Glutamatergic neuron (in vitro differentiated cells): ENCODE results near the gene ITPKB. TPM values are rescaled to one million over a fixed set of nuclear protein-coding genes. Genes with fewer than 3 reads are reported as not detected.

Source experiments
- DNase-seq: peaks from one replicate; pipeline ENCODE4 v3.0.0; 2022
- H3K27ac Mint-ChIP-seq: one replicate; pipeline ENCODE4 v1.8.0; 2020; ENCODE audit warnings: mild to moderate bottlenecking, mixed read lengths, inconsistent platforms; ENCODE audit not compliant: unreplicated experiment
- H3K27me3 Mint-ChIP-seq: one replicate; pipeline ENCODE4 v1.8.0; 2020; ENCODE audit warnings: mild to moderate bottlenecking, moderate library complexity, mixed read lengths, inconsistent platforms; ENCODE audit not compliant: unreplicated experiment
- H3K36me3 Mint-ChIP-seq: one replicate; pipeline ENCODE4 v1.8.0; 2020; ENCODE audit warnings: mild to moderate bottlenecking, mixed read lengths, inconsistent platforms; ENCODE audit not compliant: unreplicated experiment
- H3K4me1 Mint-ChIP-seq: one replicate; pipeline ENCODE4 v1.8.0; 2020; ENCODE audit warnings: mild to moderate bottlenecking, low read depth, mixed read lengths, inconsistent platforms; ENCODE audit not compliant: unreplicated experiment
- H3K4me3 Mint-ChIP-seq: one replicate; pipeline ENCODE4 v1.8.0; 2020; ENCODE audit warnings: mild to moderate bottlenecking, mixed read lengths, inconsistent platforms; ENCODE audit not compliant: unreplicated experiment
- H3K9me3 Mint-ChIP-seq: one replicate; pipeline ENCODE4 v1.8.0; 2020; ENCODE audit warnings: mild to moderate bottlenecking, moderate library complexity, mixed read lengths, inconsistent platforms; ENCODE audit not compliant: unreplicated experiment
- total RNA-seq: library from RNA; stranded (reverse); fragmentation: NEBNext Ultra II Directional; extraction: Animal tissue kit (Norgen Biotek cat#: 25700); gene quantifications from one replicate; pipeline ENCODE4 v1.2.1, GENCODE V29; 2021; ENCODE audit not compliant: unreplicated experiment
- TF ChIP-seq, protein P1 (sequence below): fragments of 200-600 bp; sonication (generic); IDR thresholded peaks from one replicate; pipeline ENCODE4 v1.5.0; 2021; ENCODE audit not compliant: partially characterized antibody, unreplicated experiment

Gene ITPKB
- total RNA-seq, 1 donor from 2014 or later: 0.34 TPM

DNA sequence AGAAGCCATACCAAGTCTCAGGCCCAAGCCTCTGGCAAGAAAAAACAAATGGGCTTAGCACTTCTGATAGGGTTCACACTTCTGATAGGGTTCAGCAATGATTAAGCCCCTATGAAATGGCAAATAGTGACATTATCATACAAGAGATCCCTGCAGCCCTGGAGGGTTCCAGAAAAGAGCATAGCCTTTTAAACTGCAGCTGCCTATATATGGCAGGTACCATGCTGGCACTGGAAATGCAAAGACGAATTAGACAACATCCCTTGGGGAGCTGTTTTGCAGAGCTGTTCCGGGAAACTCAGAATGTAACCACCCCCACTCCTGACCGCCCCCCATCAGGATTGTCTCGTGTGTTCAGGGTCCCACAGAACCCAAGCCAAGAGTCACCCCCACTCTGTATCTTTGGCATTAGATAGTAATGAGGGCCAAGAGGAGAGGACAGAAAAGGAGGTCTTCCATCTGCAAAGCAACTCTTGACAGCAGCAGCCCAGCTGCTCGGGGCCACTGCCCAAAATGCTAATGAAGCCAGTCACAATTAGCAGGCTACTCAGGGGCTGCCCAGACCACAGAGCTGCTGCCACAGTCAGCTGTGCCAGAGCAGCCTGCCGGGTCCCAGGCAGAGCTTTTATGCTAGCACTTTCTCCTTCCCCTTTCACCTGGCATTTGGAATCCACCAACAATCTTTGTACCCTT is 50.9 kb downstream of the ITPKB start:
- Mint-ChIP-seq H3K27ac (peak overlapping the region; percentile 19), H3K36me3 (no peaks in the 10 kb centered on the region), H3K4me1 (peaks cover 53% of the 10 kb centered on the region), H3K4me3 (no peak overlapping the region), H3K27me3 (peaks cover 15% of the 10 kb centered on the region), H3K9me3 (peaks cover 8% of the 10 kb centered on the region)
- peak; percentile 45 for DNase-seq
- TF ChIP-seq, protein P1, sequence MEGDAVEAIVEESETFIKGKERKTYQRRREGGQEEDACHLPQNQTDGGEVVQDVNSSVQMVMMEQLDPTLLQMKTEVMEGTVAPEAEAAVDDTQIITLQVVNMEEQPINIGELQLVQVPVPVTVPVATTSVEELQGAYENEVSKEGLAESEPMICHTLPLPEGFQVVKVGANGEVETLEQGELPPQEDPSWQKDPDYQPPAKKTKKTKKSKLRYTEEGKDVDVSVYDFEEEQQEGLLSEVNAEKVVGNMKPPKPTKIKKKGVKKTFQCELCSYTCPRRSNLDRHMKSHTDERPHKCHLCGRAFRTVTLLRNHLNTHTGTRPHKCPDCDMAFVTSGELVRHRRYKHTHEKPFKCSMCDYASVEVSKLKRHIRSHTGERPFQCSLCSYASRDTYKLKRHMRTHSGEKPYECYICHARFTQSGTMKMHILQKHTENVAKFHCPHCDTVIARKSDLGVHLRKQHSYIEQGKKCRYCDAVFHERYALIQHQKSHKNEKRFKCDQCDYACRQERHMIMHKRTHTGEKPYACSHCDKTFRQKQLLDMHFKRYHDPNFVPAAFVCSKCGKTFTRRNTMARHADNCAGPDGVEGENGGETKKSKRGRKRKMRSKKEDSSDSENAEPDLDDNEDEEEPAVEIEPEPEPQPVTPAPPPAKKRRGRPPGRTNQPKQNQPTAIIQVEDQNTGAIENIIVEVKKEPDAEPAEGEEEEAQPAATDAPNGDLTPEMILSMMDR: no peak

DNA sequence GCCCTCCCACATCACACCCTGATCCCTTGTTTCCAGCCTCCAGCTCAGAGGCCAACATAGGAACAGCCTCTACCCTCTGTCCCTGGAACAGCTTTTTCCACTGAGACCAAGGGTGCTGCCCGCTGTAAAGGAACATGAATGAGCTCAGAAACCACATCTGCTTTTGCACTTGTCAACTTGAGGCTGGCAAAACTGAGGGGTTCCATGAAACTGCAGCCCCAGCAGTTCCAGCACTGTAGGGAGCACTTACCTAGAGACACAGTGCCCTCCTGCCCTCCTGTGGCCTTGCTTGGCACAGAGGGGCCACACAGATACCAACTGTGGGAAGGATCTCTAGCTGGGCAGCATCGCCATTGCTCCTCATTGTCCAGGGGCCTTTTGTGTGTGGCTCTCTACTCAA is 51.7 kb downstream of the ITPKB start:
- Mint-ChIP-seq H3K27ac (no peak overlapping the region), H3K4me1 (peaks cover 51% of the 10 kb centered on the region), H3K4me3 (no peak overlapping the region), H3K9me3 (peaks cover 8% of the 10 kb centered on the region), H3K36me3 (no peaks in the 10 kb centered on the region), H3K27me3 (peaks cover 16% of the 10 kb centered on the region)
- no peak for DNase-seq
- TF ChIP-seq, protein P1: no peak

DNA sequence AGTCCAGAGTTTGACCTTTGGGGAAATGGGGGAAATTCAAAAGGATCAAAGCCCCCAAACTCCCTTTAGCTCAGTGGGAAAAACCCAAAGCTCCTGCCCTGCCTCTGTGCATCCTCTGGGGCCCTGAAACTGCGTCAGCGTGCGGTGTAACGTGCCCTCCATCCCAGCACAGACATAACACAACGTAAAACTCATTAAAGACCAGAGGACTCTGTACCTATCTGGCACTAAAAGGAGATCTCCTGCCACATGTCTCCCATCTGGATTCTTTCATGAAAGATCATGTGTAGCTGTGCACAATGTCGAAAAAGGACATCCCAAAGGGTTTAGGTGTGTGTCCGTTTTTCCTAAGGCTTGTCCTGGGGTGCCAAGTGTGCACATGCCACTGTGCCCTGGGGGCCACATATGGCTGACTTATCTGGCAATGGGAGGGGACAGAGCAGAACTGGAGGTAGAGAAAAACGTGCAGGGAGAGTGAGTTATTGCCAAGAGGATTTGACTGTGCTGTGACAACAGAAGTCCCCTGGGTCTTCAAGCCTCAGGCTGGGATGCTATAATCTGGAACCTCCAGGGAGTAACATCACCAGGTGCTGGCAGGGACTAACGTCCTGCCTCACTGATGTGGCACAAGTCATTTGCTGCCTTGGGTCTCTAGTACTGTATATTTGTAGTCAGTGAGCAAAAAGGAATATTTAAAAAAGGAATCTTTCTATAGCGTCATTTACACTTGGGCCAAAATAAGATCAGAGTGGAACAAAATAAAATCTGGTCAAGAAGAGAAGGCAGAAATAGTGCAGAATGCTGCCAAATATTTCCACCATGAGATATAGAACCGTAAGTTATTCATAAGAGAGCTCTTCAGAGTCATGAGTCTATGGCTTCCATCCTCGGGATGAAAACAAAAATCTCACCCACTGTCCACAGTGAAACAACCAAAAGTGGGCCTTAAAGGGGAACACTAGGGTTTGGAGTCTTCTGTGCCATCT is 52.3 kb downstream of the ITPKB start:
- TF ChIP-seq, protein P1: no peak
- no peaks in the 10 kb centered on the region for H3K36me3 Mint-ChIP-seq
- H3K4me3 Mint-ChIP-seq: peak overlapping the region; percentile 64
- H3K27ac Mint-ChIP-seq: no peak overlapping the region
- H3K4me1 Mint-ChIP-seq: peaks cover 51% of the 10 kb centered on the region
- H3K9me3 Mint-ChIP-seq: peaks cover 8% of the 10 kb centered on the region
- peaks cover 16% of the 10 kb centered on the region for H3K27me3 Mint-ChIP-seq
- no peak for DNase-seq

DNA sequence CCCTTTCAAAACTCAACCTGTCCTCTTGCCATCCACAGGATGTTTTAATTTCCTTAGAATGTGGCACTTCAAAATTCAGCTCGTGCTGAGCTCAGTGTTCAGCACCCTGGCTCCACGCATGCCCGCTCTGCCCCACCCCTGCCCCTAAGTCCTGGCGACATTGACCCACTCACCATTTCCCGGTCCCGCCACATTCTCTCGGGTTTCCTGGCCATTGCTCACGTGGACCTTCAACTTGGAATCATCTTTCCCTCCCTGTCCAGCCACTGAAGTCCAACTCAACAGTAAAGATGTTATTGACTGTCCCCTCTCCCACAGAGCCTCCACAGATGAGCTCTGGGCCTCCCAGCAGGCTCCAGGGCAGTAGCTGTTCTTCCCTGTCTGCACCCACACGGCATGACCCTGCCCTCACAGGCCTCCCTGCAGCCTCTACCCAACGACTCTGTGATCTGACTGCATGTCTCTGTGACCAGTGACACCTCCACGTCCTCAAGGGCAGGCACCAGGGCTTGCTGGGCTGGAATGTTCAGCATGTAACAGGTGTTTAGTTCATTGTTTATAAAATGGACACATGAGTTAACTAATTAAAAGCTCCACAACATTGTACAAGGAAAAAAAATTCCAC is 53.8 kb downstream of the ITPKB start:
- DNase-seq: no peak
- peaks cover 56% of the 10 kb centered on the region for H3K4me1 Mint-ChIP-seq
- TF ChIP-seq, protein P1: no peak
- peaks cover 8% of the 10 kb centered on the region for H3K9me3 Mint-ChIP-seq
- H3K27ac Mint-ChIP-seq: no peak overlapping the region
- H3K36me3 Mint-ChIP-seq: no peaks in the 10 kb centered on the region
- peak overlapping the region; percentile 32 for H3K4me3 Mint-ChIP-seq
- H3K27me3 Mint-ChIP-seq: peaks cover 17% of the 10 kb centered on the region
